Kidney (tissue), 14 donors: ENCODE data around the gene HEXD. TPM values are rescaled to one million over a fixed set of nuclear protein-coding genes. Genes with fewer than 3 reads are reported as not detected.

Experiments used
- DNase-seq, 5 donors: peaks; one replicate each; pipeline ENCODE4 v3.0.0-alpha.2; 2013 to 2020
- FAIRE-seq: peaks from 2 replicates; lab custom pipeline; 2012; peaks lifted over from hg19 to GRCh38; lab: Jason Lieb, UNC
- H3K27ac ChIP-seq, 2 donors: one replicate each; pipeline ENCODE4 v1.7.0; 2013; ENCODE audit warnings: low read depth in 2 of 2, low read length in 2 of 2, inconsistent platforms in 1 of 2
- H3K27me3 ChIP-seq: one replicate; pipeline ENCODE4 v1.7.1; 2013; ENCODE audit warnings: low read length, inconsistent platforms; ENCODE audit not compliant: control insufficient read depth, insufficient read depth
- H3K36me3 ChIP-seq, 3 donors: one replicate each; pipeline versions ENCODE4 v1.7.0 to v1.7.1; 2013; ENCODE audit warnings: low read length in 3 of 3, control low read depth in 1 of 3, inconsistent platforms in 1 of 3; ENCODE audit not compliant: insufficient read depth in 3 of 3, control insufficient read depth in 2 of 3
- H3K4me1 ChIP-seq, 3 donors: one replicate each; pipeline versions ENCODE4 v1.7.0 to v1.7.1; 2013; ENCODE audit warnings: low read length in 3 of 3, inconsistent platforms in 1 of 3, low read depth in 1 of 3; ENCODE audit not compliant: control insufficient read depth in 2 of 3, insufficient read depth in 2 of 3
- H3K4me3 ChIP-seq, 3 donors: one replicate each; pipeline versions ENCODE4 v1.7.0 to v1.8.1; 2013; ENCODE audit warnings: low read length in 3 of 3, control low read depth in 1 of 3, inconsistent platforms in 1 of 3
- H3K9ac ChIP-seq, 3 donors: one replicate each; pipeline versions ENCODE4 v1.7.0 to v1.7.1; 2013; ENCODE audit warnings: low read length in 3 of 3, control low read depth in 1 of 3, inconsistent platforms in 1 of 3
- H3K9me3 ChIP-seq, 3 donors: one replicate each; pipeline versions ENCODE4 v1.7.0 to v1.7.1; 2013; ENCODE audit warnings: low read length in 3 of 3, control low read depth in 1 of 3, inconsistent platforms in 1 of 3; ENCODE audit not compliant: control insufficient read depth in 2 of 3, insufficient read depth in 1 of 3
- intact Hi-C: fragments of 100-400 bp; cut with DNase I; formaldehyde crosslinking; loops from one replicate; pipeline ENCODE4 v1.11.1; 2022
- polyA plus RNA-seq: library from polyadenylated mRNA; stranded (reverse); fragments of 350-450 nt; fragmentation: Illumina TruSeq; extraction: RNeasy Lipid Tissue Mini Kit (QIAGEN cat#74804); gene quantifications from one replicate; pipeline ENCODE4 v1.2.3, GENCODE V29; 2014; ENCODE audit warnings: low read depth, low replicate concordance; ENCODE audit not compliant: insufficient read depth
- total RNA-seq: library from RNA; stranded (reverse); fragmentation: NEBNext Ultra II Directional; extraction: Animal tissue kit (Norgen Biotek cat#: 25700); gene quantifications from one replicate; pipeline ENCODE4 v1.2.1, GENCODE V29; 2021
- TF ChIP-seq, protein P1 (sequence below): IDR thresholded peaks from 3 replicates; pipeline ENCODE4 v1.5.1; 2012; ENCODE audit warnings: mild to moderate bottlenecking, moderate library complexity, borderline replicate concordance; ENCODE audit not compliant: insufficient read depth; ENCODE audit errors: extremely low read depth
- donor health status: control.
- donor health status: control.
- donor health status: control.
- donor health status: control.
- donor health status: control.
- donor health status: DM: yes; HTN: yes; CAD: no.
- donor health status: Normal renal cell carcinoma (clear cell type).

Gene HEXD
- total and polyA plus RNA-seq, 2 donors from 2014 or later, result 39.2 to 42.0 TPM

DNA sequence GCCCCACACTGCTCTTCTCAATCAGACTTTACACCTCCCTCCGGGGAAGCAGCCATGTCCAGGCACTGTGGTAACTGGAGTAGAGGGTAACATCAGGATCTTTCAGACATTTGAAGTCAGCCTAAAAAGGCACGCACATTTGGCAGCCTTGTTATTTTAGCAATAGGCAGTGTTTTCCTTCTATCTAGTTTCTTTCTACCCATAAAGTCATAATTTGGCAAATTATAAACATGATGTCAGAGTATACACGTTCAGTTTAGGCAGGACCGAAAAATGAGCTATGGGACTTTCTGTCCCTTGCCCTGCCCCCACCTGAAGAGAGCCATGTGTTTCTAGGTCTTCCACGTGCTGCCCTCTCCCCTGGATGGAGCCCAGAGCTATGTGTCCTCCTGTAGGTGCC lies 61.5 kb downstream of the HEXD start:
- TF ChIP-seq, protein P1, sequence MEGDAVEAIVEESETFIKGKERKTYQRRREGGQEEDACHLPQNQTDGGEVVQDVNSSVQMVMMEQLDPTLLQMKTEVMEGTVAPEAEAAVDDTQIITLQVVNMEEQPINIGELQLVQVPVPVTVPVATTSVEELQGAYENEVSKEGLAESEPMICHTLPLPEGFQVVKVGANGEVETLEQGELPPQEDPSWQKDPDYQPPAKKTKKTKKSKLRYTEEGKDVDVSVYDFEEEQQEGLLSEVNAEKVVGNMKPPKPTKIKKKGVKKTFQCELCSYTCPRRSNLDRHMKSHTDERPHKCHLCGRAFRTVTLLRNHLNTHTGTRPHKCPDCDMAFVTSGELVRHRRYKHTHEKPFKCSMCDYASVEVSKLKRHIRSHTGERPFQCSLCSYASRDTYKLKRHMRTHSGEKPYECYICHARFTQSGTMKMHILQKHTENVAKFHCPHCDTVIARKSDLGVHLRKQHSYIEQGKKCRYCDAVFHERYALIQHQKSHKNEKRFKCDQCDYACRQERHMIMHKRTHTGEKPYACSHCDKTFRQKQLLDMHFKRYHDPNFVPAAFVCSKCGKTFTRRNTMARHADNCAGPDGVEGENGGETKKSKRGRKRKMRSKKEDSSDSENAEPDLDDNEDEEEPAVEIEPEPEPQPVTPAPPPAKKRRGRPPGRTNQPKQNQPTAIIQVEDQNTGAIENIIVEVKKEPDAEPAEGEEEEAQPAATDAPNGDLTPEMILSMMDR, result no peak
- FAIRE-seq, result no peak
- Histone ChIP-seq H3K9ac (no peak overlapping the region), H3K4me1 (no peaks in the 10 kb centered on the region), H3K27ac (no peak overlapping the region), H3K9me3 (no peaks in the 10 kb centered on the region), H3K36me3 (peaks cover 4 to 19% (median 14%) of the 10 kb centered on the region in 3 donors), H3K4me3 (no peak overlapping the region), H3K27me3 (no peaks in the 10 kb centered on the region)
- DNase-seq, result no peak
- intact Hi-C loops, result no loop called here

DNA sequence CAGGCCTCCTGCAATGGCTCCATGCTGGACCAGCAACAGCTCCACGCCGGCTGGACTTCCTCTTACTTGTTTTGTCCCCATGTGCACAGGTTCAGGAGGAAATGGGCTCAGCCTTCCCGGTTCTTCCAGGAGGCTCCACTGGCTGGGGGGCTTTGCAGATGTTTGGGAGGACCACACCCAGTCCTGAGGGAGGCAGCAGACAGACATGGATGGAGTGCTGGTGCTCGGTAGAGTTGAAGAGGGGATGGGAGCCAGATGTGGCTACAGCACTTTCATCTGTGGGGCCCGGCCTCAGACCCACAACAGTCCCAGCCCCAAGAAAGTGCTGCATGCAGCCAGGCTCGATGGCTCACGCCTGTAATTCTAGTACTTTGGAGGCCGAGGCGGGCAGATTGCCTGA lies 62.2 kb downstream of the HEXD start:
- H3K27ac ChIP-seq, result no peak overlapping the region
- intact Hi-C loops, result no loop called here
- peaks cover 6 to 19% (median 16%) of the 10 kb centered on the region in 3 donors for H3K36me3 ChIP-seq
- H3K4me3 ChIP-seq, result no peak overlapping the region
- no peaks in the 10 kb centered on the region for H3K9me3 ChIP-seq
- H3K9ac ChIP-seq, result no peak overlapping the region
- FAIRE-seq (no peak), DNase-seq (no peak)
- TF ChIP-seq, protein P1, result no peak
- H3K4me1 ChIP-seq, result no peaks in the 10 kb centered on the region
- no peaks in the 10 kb centered on the region for H3K27me3 ChIP-seq

DNA sequence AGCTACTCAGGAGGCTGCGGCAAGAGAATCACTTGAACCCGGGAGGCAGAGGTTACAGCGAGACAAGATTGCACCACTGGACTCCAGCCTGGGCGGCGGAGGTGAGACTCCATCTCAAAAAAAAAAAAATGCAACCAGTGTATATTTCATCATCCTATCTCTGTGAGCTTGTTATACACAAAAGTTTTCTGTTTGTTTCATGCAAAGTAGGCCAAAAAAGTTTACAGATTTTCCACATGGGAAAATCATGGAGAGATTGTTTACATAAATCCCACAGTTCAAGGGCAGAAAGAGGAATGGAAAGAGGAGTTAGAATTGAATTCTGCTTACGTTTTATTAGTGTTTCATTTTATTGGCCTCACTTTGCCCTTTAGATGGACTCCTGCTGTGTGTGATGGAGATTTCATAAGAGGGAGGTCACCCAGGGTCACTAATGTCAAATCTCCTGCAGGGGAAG lies 65.1 kb downstream of the HEXD start:
- no peak overlapping the region for H3K4me3 ChIP-seq
- intact Hi-C loops, result no loop called here
- H3K9ac ChIP-seq, result no peak overlapping the region
- TF ChIP-seq, protein P1, result no peak
- no peak for FAIRE-seq
- no peak for DNase-seq
- no peaks in the 10 kb centered on the region for H3K4me1 ChIP-seq
- peaks cover 6 to 29% (median 18%) of the 10 kb centered on the region in 3 donors for H3K36me3 ChIP-seq
- no peak overlapping the region for H3K27ac ChIP-seq
- H3K9me3 ChIP-seq, result no peaks in the 10 kb centered on the region
- H3K27me3 ChIP-seq, result no peaks in the 10 kb centered on the region

DNA sequence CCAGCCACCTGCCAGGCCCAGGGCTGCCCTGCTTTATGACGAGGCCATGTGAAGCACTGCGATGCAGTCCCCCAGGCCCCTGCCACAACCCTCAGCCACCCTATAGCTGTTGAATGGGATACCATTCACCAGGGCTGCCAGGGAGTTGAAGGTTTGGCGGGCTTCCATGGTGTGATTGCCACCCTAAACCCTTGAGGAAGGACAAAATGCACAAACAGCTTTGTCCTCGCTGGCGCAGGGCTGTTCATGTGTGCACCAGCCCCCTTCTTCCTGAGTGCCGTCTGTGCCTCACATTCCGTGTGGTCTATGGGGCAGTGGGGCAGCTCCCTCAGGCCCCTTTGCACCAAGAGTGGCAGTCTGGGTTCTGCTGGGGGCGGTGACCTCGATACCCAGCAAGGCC lies 65.7 kb downstream of the HEXD start:
- intact Hi-C loops, result no loop called here
- H3K4me3 ChIP-seq, result no peak overlapping the region
- TF ChIP-seq, protein P1, result no peak
- FAIRE-seq (no peak), DNase-seq (no peak)
- H3K4me1 ChIP-seq, result no peaks in the 10 kb centered on the region
- H3K27ac ChIP-seq, result no peak overlapping the region
- H3K9me3 ChIP-seq, result no peaks in the 10 kb centered on the region
- H3K9ac ChIP-seq, result no peak overlapping the region
- H3K27me3 ChIP-seq, result no peaks in the 10 kb centered on the region
- peaks cover 6 to 33% (median 18%) of the 10 kb centered on the region in 3 donors for H3K36me3 ChIP-seq
